IMR-90 (cell line): ENCODE measurements around the gene SEBOX. TPM values are rescaled to one million over a fixed set of nuclear protein-coding genes. Genes with fewer than 3 reads are reported as not detected.

Experiments used
- ATAC-seq: fragments of 200-7000 bp; cut with Tn5 transposase; 2 replicates; pipeline ENCODE4 v1.9.1; 2020; ENCODE audit warnings: low read depth, mild to moderate bottlenecking, moderate library complexity
- BruUV-seq: library from RNA; stranded (reverse); fragments of 400-500 nt; replicated peaks from 2 replicates; lab custom pipeline; 2021; lab: Mats Ljungman, UMichigan
- CTCF ChIA-PET: fragments of 300-600 bp; formaldehyde crosslinking; extraction: SDS; loops from one replicate; lab custom pipeline; 2021; ENCODE audit warnings: antibody characterized with exemption; lab: Yijun Ruan, JAX
- POLR2A ChIA-PET: fragments of 300-600 bp; sonication (Branson Sonifier 250); formaldehyde crosslinking; loops from one replicate; lab custom pipeline; 2022; ENCODE audit warnings: antibody characterized with exemption; ENCODE audit not compliant: unreplicated experiment; lab: Charles Lee
- DNase-seq: peaks from one replicate; pipeline ENCODE4 v3.0.0; 2013
- H2AFZ ChIP-seq: replicated peaks from 2 replicates; pipeline ENCODE3; 2013; ENCODE audit warnings: low read length, mild to moderate bottlenecking; ENCODE audit not compliant: poor library complexity
- H2AK5ac ChIP-seq: 2 replicates; pipeline ENCODE4 v1.6.1; 2013; ENCODE audit warnings: low read depth, low read length, inconsistent platforms
- H2AK9ac ChIP-seq: replicated peaks from 2 replicates; pipeline ENCODE3; 2013; ENCODE audit warnings: mild to moderate bottlenecking, low read depth, low read length, moderate library complexity; ENCODE audit not compliant: poor library complexity
- H2BK120ac ChIP-seq: 2 replicates; pipeline ENCODE4 v1.6.1; 2013; ENCODE audit warnings: low read depth, low read length, inconsistent platforms
- H2BK15ac ChIP-seq: 3 replicates; pipeline ENCODE4 v1.6.1; 2013; ENCODE audit warnings: low read depth, low read length, inconsistent platforms
- H2BK20ac ChIP-seq: 2 replicates; pipeline ENCODE4 v1.6.1; 2013; ENCODE audit warnings: low read depth, mild to moderate bottlenecking, inconsistent platforms, low read length, moderate library complexity
- H2BK5ac ChIP-seq: 2 replicates; pipeline ENCODE4 v1.6.1; 2013; ENCODE audit warnings: mild to moderate bottlenecking, low read depth, low read length, inconsistent platforms; ENCODE audit not compliant: poor library complexity, severe bottlenecking
- H3K14ac ChIP-seq: replicated peaks from 2 replicates; pipeline ENCODE4 v1.6.1; 2013; ENCODE audit warnings: low read depth, low read length, inconsistent platforms
- H3K18ac ChIP-seq: 2 replicates; pipeline ENCODE4 v1.6.1; 2013; ENCODE audit warnings: low read depth, low read length, control low read depth
- H3K23ac ChIP-seq: 2 replicates; pipeline ENCODE4 v1.6.1; 2013; ENCODE audit warnings: low read depth, low read length, inconsistent platforms
- H3K27ac ChIP-seq: 2 replicates; pipeline ENCODE4 v1.5.1; 2013; ENCODE audit warnings: mild to moderate bottlenecking, control low read depth, low read length; ENCODE audit not compliant: insufficient read depth
- H3K27me3 ChIP-seq: 2 replicates; pipeline ENCODE4 v1.6.1; 2013; ENCODE audit warnings: low read length; ENCODE audit not compliant: control insufficient read depth, insufficient read depth
- H3K36me3 ChIP-seq: 2 replicates; pipeline ENCODE4 v1.6.1; 2013; ENCODE audit warnings: low read length, mixed read lengths; ENCODE audit not compliant: control insufficient read depth, insufficient read depth
- H3K4ac ChIP-seq: 2 replicates; pipeline ENCODE4 v1.6.1; 2013; ENCODE audit warnings: low read depth, low read length, inconsistent platforms
- H3K4me1 ChIP-seq: 2 replicates; pipeline ENCODE4 v1.6.1; 2013; ENCODE audit warnings: low read length, mixed read lengths; ENCODE audit not compliant: control insufficient read depth, insufficient read depth
- H3K4me2 ChIP-seq: 2 replicates; pipeline ENCODE4 v1.6.1; 2013; ENCODE audit warnings: low read depth, mild to moderate bottlenecking, control low read depth, low read length, moderate library complexity
- H3K4me3 ChIP-seq: 2 replicates; pipeline ENCODE4 v1.5.1; 2013; ENCODE audit warnings: low read depth, mild to moderate bottlenecking, control low read depth, low read length, moderate library complexity; ENCODE audit not compliant: insufficient read depth
- H3K56ac ChIP-seq: 2 replicates; pipeline ENCODE4 v1.6.1; 2013; ENCODE audit warnings: low read length, inconsistent platforms; ENCODE audit not compliant: insufficient read depth; ENCODE audit errors: extremely low read depth
- H3K79me1 ChIP-seq, 2 experiments: 2 replicates each; pipeline ENCODE4 v1.6.1; 2013; ENCODE audit warnings: low read length in 2 of 2, inconsistent platforms in 1 of 2, low read depth in 1 of 2
- H3K9ac ChIP-seq: 2 replicates; pipeline ENCODE4 v1.6.1; 2013; ENCODE audit warnings: low read depth, low read length, control low read depth
- H3K9me1 ChIP-seq: 2 replicates; pipeline ENCODE4 v1.6.1; 2013; ENCODE audit warnings: low read length, inconsistent platforms; ENCODE audit not compliant: insufficient read depth
- H3K9me3 ChIP-seq: 2 replicates; pipeline ENCODE4 v1.6.1; 2013; ENCODE audit warnings: low read length; ENCODE audit not compliant: control insufficient read depth, insufficient read depth
- H4K20me1 ChIP-seq: 2 replicates; pipeline ENCODE4 v1.6.1; 2013; ENCODE audit warnings: low read length, inconsistent platforms; ENCODE audit not compliant: insufficient read depth
- H4K5ac ChIP-seq: 2 replicates; pipeline ENCODE4 v1.6.1; 2013; ENCODE audit warnings: mild to moderate bottlenecking, low read depth, low read length, control low read depth
- H4K8ac ChIP-seq, 2 experiments: 2 replicates each; pipeline ENCODE4 v1.6.1; 2013; ENCODE audit warnings: low read depth in 2 of 2, low read length in 2 of 2, control low read depth in 1 of 2, inconsistent platforms in 1 of 2
- H4K91ac ChIP-seq: 2 replicates; pipeline ENCODE4 v1.6.1; 2013; ENCODE audit warnings: low read depth, low read length, inconsistent platforms; ENCODE audit not compliant: insufficient read depth
- BHLHE40 ChIP-seq: fragments of 150-350 bp; IDR thresholded peaks from 2 replicates; pipeline ENCODE4 v1.6.1; 2016; ENCODE audit warnings: mild to moderate bottlenecking, low read depth, low read length
- CEBPB ChIP-seq: IDR thresholded peaks from 2 replicates; pipeline ENCODE4 v1.6.1; 2012; ENCODE audit warnings: low read depth, low read length, improper control_type of control experiment
- CHD1 ChIP-seq: IDR thresholded peaks from 2 replicates; pipeline ENCODE4 v1.6.1; 2012; ENCODE audit warnings: low read depth, low read length, improper control_type of control experiment
- FOS ChIP-seq: fragments of 150-350 bp; IDR thresholded peaks from 2 replicates; pipeline ENCODE4 v1.6.1; 2016; ENCODE audit warnings: low read depth, low read length
- MAFK ChIP-seq: IDR thresholded peaks from 2 replicates; pipeline ENCODE4 v1.6.1; 2012; ENCODE audit warnings: low read depth, low read length, improper control_type of control experiment
- MAZ ChIP-seq: IDR thresholded peaks from 2 replicates; pipeline ENCODE4 v1.6.1; 2012; ENCODE audit warnings: low read depth, mild to moderate bottlenecking, low read length, improper control_type of control experiment, moderate library complexity, borderline replicate concordance
- MXI1 ChIP-seq: IDR thresholded peaks from 2 replicates; pipeline ENCODE4 v1.6.1; 2012; ENCODE audit warnings: low read depth, mild to moderate bottlenecking, low read length, moderate library complexity, borderline replicate concordance
- NFE2L2 ChIP-seq: fragments of 150-350 bp; IDR thresholded peaks from 2 replicates; pipeline ENCODE4 v1.6.1; 2016; ENCODE audit warnings: low read depth, mild to moderate bottlenecking, low read length
- POLR2A ChIP-seq: IDR thresholded peaks from 2 replicates; pipeline ENCODE4 v1.6.1; 2012; ENCODE audit warnings: mild to moderate bottlenecking, low read depth, low read length
- RAD21 ChIP-seq: IDR thresholded peaks from 2 replicates; pipeline ENCODE4 v1.6.1; 2012; ENCODE audit warnings: low read length, improper control_type of control experiment
- RCOR1 ChIP-seq: IDR thresholded peaks from 2 replicates; pipeline ENCODE4 v1.6.1; 2012; ENCODE audit warnings: mild to moderate bottlenecking, low read length, improper control_type of control experiment; ENCODE audit not compliant: insufficient replicate concordance
- RFX5 ChIP-seq: IDR thresholded peaks from 2 replicates; pipeline ENCODE4 v1.8.0; 2012; ENCODE audit warnings: low read depth, mild to moderate bottlenecking, low read length, moderate library complexity
- SMC3 ChIP-seq: fragments of 150-350 bp; IDR thresholded peaks from 2 replicates; pipeline ENCODE4 v1.6.1; 2016; ENCODE audit warnings: low read depth, mild to moderate bottlenecking, antibody characterized with exemption, low read length, moderate library complexity
- WGBS, 2 experiments: methylation state at CpG; one replicate each; pipeline versions ENCODE4 v1.1.5 to v1.1.7; 2013; ENCODE audit warnings: missing lambda C conversion rate in 2 of 2; ENCODE audit not compliant: insufficient read length in 1 of 2; ENCODE audit errors: extremely low coverage in 2 of 2; 5-methylcytosine and 5-hydroxymethylcytosine counted together
- dilution Hi-C: fragments of 300-500 bp; cut with HindIII; formaldehyde crosslinking; loops from one replicate; pipeline ENCODE4 v1.14.3; 2018; ENCODE audit warnings: low sequenced_read_pairs; ENCODE audit not compliant: unreplicated experiment
- in situ Hi-C: fragments of 300-500 bp; cut with MboI; formaldehyde crosslinking; loops from 3 replicates; pipeline ENCODE4 v1.14.3; 2019; ENCODE audit warnings: low sequenced_read_pairs, inconsistent platforms, mixed read lengths
- intact Hi-C: fragments of 100-400 bp; cut with micrococcal nuclease; formaldehyde crosslinking; loops from 2 replicates; pipeline ENCODE4 v1.10.0; 2022
- polyA plus RNA-seq, 3 experiments: library from polyadenylated mRNA; depleted of rRNA; stranded (reverse); fragments of >200 nt; gene quantifications; 2 replicates each; pipeline ENCODE4 v1.2.3, GENCODE V29; 2012; ENCODE audit warnings: low replicate concordance in 1 of 3
- total RNA-seq: library from RNA; depleted of rRNA; stranded (reverse); fragments of >200 nt; gene quantifications from 2 replicates; pipeline ENCODE4 v1.2.3, GENCODE V29; 2012
- TF ChIP-seq, protein P1 (sequence below): conservative IDR thresholded peaks from 2 replicates; pipeline ENCODE4 v1.5.1; 2012; ENCODE audit warnings: mild to moderate bottlenecking, low read depth, low read length, improper control_type of control experiment
- TF ChIP-seq, protein P2 (sequence below): fragments of 150-350 bp; IDR thresholded peaks from 2 replicates; pipeline ENCODE4 v1.6.1; 2017; ENCODE audit warnings: mild to moderate bottlenecking, antibody characterized with exemption, low read length, low read depth
- TF ChIP-seq, protein P3 (sequence below): fragments of 150-350 bp; IDR thresholded peaks from 2 replicates; pipeline ENCODE4 v1.6.1; 2016; ENCODE audit warnings: low read depth, mild to moderate bottlenecking, low read length, moderate library complexity, borderline replicate concordance

SEBOX gene
- total and polyA plus RNA-seq, 2 of the 4 experiments (the other 2 are of a cell fraction): not detected

DNA sequence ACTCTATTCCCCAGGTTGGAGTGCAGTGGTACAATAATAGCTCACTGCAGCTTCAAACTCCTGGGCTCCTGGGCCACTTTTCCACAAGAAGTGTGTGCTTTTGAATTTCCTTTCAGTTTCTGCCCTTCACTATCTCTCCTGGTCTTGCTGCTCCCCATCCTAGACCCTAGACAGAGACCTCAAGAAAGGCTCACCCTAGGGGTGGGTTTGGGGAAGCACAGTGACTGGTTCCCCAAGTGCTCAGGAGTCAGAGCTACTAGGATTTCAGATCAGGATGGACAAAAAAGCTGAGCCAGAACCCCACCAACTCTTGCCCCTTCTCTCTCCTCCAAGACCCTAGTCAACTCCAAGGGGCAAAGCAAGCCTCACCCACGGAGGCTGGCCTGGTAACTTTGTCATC is 1.6 kb upstream of the SEBOX start:
- dilution Hi-C loops: no loop called here
- no peak overlapping the region for H2BK120ac ChIP-seq

More for the DNA sequence above, 1.6 kb upstream of the SEBOX start:
- Histone ChIP-seq H3K14ac (no peak overlapping the region), H3K79me1 (no peaks in the 10 kb centered on the region), H3K4me1 (peaks cover 7% of the 10 kb centered on the region; the same call in 1 of the 2 replicates), H2AK5ac (no peak overlapping the region), H4K91ac (no peak overlapping the region), H3K36me3 (peaks cover 9% of the 10 kb centered on the region), H3K27me3 (no peaks in the 10 kb centered on the region), H4K20me1 (peaks cover 4% of the 10 kb centered on the region; the same call in 1 of the 2 replicates), H3K4me3 (no peak overlapping the region), H3K9me1 (peaks cover 13% of the 10 kb centered on the region), H3K9ac (no peak overlapping the region), H3K56ac (no peak overlapping the region), H3K4ac (no peak overlapping the region), H2AFZ (no peak overlapping the region), H3K27ac (no peak overlapping the region), H3K23ac (no peak overlapping the region), H3K4me2 (no peak overlapping the region), H2BK20ac (no peak overlapping the region), H3K9me3 (no peaks in the 10 kb centered on the region), H3K18ac (no peak overlapping the region), H2BK15ac (no peak overlapping the region), H4K8ac (no peak overlapping the region), H2AK9ac (no peak overlapping the region), H2BK5ac (no peak overlapping the region), H4K5ac (no peak overlapping the region)
- TF ChIP-seq BHLHE40 (no peak), FOS (no peak), RAD21 (no peak), CHD1 (no peak), CEBPB (no peak), POLR2A (no peak), NFE2L2 (no peak), MAFK (no peak), SMC3 (no peak), RCOR1 (no peak), MAZ (no peak), RFX5 (no peak), MXI1 (no peak)
- TF ChIP-seq, protein P1, sequence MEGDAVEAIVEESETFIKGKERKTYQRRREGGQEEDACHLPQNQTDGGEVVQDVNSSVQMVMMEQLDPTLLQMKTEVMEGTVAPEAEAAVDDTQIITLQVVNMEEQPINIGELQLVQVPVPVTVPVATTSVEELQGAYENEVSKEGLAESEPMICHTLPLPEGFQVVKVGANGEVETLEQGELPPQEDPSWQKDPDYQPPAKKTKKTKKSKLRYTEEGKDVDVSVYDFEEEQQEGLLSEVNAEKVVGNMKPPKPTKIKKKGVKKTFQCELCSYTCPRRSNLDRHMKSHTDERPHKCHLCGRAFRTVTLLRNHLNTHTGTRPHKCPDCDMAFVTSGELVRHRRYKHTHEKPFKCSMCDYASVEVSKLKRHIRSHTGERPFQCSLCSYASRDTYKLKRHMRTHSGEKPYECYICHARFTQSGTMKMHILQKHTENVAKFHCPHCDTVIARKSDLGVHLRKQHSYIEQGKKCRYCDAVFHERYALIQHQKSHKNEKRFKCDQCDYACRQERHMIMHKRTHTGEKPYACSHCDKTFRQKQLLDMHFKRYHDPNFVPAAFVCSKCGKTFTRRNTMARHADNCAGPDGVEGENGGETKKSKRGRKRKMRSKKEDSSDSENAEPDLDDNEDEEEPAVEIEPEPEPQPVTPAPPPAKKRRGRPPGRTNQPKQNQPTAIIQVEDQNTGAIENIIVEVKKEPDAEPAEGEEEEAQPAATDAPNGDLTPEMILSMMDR: no peak
- TF ChIP-seq, protein P2, sequence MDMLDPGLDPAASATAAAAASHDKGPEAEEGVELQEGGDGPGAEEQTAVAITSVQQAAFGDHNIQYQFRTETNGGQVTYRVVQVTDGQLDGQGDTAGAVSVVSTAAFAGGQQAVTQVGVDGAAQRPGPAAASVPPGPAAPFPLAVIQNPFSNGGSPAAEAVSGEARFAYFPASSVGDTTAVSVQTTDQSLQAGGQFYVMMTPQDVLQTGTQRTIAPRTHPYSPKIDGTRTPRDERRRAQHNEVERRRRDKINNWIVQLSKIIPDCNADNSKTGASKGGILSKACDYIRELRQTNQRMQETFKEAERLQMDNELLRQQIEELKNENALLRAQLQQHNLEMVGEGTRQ: no peak
- TF ChIP-seq, protein P3, sequence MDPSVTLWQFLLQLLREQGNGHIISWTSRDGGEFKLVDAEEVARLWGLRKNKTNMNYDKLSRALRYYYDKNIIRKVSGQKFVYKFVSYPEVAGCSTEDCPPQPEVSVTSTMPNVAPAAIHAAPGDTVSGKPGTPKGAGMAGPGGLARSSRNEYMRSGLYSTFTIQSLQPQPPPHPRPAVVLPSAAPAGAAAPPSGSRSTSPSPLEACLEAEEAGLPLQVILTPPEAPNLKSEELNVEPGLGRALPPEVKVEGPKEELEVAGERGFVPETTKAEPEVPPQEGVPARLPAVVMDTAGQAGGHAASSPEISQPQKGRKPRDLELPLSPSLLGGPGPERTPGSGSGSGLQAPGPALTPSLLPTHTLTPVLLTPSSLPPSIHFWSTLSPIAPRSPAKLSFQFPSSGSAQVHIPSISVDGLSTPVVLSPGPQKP: no peak
- intact Hi-C loops (no loop called here), in situ Hi-C loops (no loop called here)
- DNase-seq (no peak), ATAC-seq (no peak)
- WGBS, 2 experiments: no CpG with 5 or more reads among the region's 1 CpG
- ChIA-PET POLR2A (no interaction called here), CTCF (no interaction called here)
- BruUV-seq: no TSS peak
